HG03520 (cell line): ENCODE data around the gene DEXI.
"Not testable (repeated sequence)": the region's sequence is repeated elsewhere in the genome, so short reads cannot be mapped to it uniquely, and the experiment has no call there.

Experiments used
- ATAC-seq: cut with Tn5 transposase; IDR thresholded peaks from one replicate; pipeline ENCODE4 v1.9.1; 2021; ENCODE audit warnings: mild to moderate bottlenecking, moderate library complexity; ENCODE audit not compliant: unreplicated experiment

Gene DEXI

DNA sequence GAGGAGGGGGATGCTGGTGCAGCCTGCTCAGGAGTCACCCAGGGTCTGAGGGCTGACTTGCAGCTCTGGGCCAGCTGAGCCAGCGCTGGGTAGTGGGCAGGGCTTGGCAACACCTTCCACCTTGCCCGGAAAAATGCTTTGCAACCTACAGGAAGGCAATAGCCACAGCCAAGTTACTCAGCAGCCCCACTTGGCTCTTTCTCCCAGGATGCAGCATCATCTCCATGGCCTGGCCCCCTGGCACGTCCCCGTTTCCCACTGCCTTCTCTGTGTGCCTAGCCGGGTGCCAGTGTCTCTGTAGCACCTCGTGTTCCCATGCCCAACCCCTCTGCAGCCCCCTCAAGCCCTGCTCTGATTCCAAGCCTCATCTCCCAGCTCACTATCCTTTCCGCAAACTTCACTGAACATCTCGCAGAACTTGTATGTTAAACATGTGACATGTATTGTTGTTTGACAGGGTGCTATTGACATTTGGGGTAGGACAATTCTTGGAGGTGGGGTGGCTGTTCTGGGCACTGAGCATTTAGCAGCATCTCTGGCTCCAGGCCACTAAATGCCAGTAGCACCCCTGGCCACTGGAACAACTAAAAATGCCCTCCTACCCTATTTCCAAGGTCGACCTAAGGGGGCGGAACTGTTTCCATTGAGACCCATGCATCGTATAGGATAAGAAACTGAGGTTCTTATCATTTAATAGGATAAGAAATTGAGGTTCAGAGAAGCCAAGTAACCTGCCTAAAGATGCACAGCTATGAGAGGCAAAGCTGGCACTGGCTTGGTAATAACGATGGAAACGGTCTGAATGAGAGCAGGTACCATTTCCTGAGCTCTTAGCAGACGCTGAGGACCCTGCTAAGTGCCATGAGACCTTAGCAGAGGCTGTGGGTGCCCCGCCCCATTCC is 12.2 kb downstream of the DEXI start:
- ATAC-seq: no peak

DNA sequence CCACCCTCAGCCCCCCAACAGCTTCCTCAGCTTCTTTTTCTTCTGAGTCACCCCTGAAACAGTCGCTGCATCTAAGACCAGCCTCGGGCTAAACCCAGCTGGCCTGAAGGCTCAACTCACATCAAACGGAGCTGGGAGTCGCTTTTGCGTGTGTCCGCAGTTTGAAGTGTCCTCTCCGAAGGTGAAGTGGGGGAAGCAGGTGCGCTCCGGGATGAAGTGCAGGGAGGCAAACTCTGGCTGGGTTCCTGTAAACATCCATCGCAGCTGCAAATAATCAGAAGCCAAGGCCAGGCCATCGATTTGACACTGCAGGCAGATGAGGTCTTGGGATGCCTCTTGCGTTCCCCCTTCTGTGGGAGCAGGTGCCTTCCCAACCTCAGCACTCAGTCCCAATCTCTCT is 13.2 kb downstream of the DEXI start:
- ATAC-seq: not testable (repeated sequence)

DNA sequence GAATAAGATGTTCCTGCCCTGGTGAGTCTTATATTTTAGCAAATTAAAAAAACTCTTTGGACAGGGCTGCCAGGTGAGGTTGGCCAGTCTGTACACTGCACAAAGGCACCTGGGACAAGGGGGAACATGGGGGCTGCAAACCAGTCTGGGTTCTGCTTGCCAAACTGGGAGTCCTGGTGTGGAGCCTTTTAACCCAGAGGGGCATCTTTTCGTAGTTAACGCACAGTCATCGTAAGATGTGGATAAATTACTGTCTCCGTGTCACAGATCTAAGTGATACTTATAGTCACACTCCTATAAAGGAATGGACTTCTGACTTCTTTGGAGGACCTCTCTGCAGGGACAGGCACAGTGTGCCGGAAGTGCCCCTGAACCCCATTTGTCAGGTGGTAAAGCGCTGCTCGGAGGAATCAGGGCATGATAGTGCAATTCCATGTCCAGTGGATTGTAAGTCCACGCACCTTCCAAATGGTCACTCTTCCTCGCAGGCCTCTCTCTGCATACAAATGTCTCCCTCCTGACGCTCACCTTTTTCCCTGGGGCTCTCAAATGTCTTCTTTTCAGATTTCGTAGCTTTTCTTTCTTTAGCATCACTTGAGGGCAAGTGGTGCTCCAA is 14.7 kb downstream of the DEXI start:
- ATAC-seq: no peak

DNA sequence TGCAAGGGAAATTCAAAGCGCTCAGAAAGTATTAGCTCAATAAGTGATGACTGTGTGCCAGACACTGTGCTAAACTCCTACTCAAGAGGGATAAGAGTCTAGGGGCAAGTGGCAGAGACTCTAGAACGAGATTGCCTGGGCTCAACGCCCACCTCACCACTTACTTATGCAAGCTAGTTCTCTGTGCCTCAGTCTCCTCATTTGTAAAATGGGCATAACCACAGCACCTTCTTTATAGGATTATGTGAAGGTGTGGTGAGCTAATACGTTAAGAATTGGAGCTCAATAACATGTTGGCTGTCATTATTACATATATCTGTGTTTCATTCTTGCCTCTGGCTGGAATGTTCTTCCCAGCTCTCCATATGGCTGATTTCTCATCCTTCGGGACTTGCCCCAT is 15.4 kb downstream of the DEXI start:
- ATAC-seq: no peak

DNA sequence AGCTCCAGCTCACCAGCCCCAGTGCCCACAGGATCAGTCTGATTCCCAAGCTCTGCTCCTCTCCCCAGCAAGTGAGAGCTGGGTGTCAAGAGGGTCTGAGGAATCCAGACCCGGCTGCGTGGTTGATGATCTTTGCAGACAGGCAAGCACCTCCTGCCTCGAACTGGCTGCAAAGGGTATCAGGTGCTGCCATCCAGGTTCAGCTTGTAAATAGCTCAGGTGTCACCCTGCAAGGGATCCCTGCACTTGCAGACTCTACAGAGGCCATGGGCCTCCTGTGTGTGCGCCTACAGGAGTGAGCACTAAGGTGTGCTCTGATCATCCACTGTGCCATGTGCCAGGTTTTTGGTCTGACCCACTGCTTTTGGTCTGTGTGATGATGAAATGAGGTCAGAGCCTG is 16.2 kb downstream of the DEXI start:
- no peak for ATAC-seq

DNA sequence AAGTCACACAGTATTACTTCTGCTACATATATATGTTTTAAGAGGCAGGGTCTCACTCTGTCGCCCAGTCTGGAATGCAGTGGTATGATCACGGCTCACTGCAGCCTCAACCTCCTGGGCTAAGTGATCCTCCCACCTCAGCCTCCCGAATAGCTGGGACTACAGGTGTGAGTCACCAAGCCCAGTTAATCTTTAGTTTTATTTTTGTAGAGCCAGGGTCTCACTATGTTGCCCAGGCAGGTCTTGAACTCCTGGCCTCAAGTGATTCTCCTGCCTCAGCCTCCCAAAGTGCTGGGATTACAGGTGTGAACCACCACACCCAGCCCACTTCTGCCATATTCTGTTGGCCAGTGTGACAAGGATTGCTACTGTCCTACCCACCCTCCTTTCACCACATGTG is 17.0 kb downstream of the DEXI start:
- ATAC-seq: not testable (repeated sequence)

DNA sequence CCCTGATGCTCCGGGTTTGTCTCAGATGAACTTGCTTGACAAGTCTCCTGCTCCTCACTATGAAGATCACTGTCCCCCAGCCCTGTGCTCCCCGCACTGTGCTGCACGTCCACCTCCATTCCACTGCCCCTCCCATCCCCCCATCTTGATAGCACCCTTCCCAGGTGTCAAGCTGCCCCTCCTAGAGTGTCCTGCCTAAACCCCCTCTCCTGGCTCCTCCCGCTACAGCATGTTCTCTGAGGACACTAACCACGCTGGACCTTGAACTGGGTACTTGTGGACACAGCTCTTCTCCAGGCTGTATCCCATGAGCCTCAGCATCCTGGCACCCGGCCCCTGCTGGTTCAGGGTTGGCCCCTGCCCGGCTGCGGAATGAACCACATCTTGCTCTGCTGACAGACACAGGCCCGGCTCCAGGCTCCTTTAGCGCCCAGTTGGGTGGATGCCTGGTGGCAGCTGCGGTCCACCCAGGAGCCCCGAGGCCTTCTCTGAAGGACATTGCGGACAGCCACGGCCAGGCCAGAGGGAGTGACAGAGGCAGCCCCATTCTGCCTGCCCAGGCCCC is 18.5 kb downstream of the DEXI start:
- no peak for ATAC-seq

DNA sequence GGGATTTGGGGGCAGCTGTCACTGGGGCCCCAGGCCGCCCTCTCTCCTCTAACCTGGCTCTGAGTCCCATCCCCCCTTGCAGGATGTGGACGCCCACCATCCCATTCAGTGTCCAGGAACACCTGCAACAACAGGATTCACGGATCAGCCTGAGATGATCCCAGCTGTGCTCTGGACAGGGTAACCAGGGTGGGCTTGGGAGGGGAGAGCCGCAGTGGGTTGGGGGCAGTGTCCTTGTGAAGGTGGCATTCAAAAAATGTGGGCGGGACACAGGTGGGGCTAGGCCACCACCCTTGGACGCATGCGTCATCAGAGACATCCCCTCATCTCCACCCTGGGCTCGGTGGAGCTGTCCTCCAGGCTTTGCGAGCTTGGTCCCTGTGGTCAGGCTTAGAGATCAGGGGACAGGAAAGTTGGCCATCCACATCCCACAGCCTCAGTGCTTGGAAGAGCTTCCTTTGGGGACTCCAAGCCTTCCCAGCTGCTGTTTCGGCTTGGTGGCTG is 19.1 kb downstream of the DEXI start:
- no peak for ATAC-seq

DNA sequence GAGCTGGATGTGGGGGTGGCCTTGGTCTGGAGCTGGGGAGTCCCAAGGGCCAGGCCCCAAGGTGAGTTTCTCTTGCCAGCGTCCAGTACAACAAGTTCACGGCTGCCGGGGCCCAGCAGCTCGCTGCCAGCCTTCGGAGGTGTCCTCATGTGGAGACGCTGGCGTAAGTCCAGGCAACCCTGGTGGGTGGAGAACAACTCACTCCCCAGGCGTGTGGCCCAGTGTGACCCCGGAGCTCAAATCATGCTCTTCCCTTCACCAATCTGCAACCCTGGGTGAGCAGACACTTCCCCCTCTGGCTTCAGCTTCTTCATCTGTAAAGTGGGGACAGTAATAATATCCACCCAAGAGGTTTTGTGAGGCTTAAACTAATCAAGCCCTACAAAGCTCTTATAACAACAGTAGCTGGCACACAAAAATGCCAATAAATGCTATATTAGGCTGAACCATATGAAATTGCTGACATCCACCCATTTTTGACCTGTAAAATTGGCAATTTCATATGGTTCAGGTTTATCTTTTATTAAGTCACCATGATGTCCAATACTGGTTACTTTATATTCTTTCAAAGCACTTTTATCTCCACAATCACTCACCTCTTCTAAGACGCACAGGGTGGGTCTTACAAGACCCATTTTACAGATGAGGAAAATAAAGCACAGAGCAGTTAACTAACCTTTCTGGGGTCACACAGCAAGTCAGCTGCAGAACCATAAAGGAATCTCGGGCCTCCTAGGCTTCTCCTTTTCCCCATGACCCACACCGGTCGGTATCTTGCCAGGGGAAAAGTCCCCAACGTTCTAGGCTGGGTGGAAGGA is 19.7 kb downstream of the DEXI start:
- no peak for ATAC-seq

DNA sequence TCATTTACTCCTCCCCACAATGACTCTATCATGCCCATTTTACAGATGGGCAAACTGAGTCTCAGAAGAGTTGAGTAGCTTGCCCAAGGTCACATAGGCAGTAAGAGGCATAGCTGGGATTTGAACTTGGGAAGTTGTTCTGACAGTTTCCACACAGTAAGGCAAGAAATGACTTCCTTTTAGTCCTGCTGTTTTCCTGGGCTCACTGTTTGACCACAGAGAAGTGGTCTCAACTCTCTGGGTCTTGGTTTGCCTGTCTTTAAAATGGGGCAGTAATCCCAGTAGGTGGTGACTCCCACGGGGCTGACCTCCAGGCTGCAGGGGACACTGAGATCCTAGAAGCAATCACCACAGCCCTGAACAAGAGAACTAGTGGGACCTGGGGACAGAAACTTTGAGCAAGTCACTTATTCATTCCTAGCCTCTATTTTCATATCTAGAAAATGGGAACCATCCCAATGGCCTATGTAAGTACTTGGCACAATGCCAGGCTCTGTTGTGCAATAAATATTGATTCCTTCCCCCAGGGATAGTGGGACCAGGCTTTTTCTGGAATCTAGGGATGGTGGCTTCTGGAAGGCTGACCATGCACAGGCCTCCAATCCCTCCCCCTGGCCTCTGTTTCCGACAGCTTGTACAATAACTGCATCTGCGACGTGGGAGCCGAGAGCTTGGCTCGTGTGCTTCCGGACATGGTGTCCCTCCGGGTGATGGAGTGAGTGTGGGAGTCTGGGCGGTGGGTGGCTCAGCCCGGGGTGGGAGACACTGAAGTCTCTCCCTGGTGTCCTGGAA is 20.5 kb downstream of the DEXI start:
- no peak for ATAC-seq

DNA sequence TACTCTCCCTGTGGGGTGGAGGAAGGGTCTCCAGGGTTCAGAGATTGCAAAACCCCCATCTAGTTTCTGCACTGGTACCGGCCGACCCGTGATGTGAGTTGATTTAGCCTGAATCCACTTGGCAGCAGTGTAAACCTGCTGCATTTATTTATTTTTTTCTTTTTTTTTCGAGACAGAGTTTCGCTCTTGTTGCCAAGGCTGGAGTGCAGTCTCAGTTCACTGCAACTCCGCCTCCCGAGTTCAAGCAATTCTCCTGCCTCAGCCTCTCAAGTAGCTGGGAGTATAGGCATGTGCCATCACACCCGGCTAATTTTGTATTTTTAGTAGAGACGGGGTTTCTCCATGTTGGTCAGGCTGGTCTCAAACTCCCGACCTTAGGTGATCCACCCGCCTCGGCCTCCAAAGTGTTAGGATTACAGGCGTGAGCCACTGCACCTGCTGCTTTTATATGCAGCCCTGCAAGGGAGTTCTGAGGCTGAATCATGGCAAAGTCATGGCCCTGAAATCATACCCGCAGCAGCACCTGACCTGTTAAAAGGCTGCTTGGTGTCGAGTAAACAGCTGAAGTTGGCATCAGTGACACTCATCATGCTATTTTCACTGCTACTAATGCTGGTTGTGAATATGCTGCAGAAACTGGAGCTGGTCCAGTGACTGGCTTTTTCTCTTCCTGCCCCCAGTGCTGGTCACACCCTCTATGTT is 21.4 kb downstream of the DEXI start:
- ATAC-seq: no peak

DNA sequence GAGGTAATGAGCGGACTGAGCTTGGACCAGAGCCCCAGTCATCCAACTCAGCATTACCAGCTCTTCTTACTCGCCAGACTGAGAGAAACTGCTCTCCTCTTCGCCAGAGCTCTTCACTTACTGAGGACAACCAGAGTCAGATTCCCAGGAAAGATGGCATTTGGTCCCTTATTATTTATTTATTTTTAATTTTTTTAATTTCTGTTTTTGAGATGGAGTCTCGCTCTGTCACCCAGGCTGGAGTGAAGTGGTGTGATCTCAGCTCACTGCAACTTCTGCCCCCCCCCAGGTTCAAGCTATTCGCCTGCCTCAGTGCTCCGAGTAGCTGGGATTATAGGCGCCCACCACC is 23.3 kb downstream of the DEXI start:
- no peak for ATAC-seq

DNA sequence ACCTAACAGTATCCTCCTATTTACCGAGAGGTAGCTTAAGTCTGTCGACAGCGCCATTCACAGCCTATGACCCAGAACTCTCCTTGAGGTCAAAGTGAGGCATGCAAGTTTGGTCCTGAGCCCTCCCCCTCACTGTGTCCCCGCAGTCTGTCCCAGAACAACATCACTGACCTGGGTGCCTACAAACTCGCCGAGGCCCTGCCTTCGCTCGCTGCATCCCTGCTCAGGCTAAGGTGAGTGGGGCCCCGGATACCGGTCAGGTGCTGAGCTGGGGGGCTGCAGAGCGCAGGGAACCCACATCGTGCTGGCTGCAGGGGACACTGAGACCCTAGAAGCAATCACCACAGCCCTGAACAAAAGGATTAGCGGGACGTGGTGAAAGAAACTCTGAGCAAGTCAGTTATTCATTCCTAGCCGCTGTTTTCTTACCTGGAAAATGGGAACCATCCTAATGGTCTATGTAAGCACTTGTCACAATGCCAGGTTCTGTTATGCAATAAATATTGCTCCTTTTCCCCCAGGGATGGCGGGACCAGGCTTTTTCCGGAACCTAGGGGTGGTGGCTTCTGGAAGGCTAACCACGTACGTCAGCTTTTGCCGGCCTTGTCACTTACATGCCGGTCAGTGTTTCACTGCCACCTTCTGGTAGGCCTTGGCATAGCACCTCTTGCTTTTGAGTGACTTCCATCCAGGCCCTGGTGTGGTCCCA is 23.8 kb downstream of the DEXI start:
- ATAC-seq: no peak

DNA sequence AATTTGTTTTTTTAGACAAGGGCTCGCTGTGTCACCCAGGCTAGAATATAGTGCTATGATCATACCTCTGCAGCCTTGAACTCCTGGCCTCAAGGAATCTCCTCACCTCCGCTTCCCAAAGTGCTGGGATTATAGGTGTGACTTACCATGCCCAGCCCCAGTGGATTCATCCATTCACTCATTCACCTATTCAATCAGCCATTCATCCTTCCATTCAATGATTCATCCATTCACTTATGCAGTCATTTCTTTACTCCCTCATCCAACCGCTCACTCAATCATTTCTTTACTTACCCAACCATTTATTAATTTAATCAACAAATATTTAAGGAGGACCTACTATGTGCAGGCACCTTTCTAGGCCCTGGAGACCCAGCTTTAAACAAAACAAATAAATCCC is 25.7 kb downstream of the DEXI start:
- ATAC-seq: no peak

DNA sequence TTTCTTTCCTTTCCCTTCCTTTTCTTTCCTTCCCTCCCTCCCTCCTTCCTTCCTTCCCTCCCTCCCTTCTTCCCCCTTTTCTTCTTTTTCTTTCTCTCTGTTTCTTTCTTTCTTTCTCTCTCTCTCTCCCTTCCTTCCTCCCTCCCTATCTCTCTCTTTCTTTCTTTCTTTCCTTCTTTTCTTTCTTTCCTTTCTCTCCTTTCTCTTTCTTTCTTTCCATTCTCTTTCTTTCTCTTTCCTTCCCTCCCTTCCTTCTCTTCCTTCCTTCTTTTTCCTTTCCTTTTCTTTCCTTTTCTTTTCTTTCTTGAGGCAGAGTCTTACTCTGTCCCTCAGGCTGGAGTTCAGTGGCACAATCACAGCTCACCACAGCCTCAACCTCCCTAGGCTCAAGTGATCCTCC is 31.0 kb downstream of the DEXI start:
- ATAC-seq: no peak

DNA sequence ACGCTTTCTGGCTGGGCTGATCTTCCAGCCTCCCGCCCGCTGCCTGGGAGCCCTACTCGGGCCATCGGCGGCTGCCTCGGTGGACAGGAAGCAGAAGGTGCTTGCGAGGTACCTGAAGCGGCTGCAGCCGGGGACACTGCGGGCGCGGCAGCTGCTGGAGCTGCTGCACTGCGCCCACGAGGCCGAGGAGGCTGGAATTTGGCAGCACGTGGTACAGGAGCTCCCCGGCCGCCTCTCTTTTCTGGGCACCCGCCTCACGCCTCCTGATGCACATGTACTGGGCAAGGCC is 34.6 kb downstream of the DEXI start:
- ATAC-seq: no peak

DNA sequence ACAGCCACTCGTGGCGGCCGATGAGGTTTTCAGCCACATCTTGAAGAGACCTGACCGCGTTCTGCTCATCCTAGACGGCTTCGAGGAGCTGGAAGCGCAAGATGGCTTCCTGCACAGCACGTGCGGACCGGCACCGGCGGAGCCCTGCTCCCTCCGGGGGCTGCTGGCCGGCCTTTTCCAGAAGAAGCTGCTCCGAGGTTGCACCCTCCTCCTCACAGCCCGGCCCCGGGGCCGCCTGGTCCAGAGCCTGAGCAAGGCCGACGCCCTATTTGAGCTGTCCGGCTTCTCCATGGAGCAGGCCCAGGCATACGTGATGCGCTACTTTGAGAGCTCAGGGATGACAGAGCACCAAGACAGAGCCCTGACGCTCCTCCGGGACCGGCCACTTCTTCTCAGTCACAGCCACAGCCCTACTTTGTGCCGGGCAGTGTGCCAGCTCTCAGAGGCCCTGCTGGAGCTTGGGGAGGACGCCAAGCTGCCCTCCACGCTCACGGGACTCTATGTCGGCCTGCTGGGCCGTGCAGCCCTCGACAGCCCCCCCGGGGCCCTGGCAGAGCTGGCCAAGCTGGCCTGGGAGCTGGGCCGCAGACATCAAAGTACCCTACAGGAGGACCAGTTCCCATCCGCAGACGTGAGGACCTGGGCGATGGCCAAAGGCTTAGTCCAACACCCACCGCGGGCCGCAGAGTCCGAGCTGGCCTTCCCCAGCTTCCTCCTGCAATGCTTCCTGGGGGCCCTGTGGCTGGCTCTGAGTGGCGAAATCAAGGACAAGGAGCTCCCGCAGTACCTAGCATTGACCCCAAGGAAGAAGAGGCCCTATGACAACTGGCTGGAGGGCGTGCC is 35.1 kb downstream of the DEXI start:
- no peak for ATAC-seq

DNA sequence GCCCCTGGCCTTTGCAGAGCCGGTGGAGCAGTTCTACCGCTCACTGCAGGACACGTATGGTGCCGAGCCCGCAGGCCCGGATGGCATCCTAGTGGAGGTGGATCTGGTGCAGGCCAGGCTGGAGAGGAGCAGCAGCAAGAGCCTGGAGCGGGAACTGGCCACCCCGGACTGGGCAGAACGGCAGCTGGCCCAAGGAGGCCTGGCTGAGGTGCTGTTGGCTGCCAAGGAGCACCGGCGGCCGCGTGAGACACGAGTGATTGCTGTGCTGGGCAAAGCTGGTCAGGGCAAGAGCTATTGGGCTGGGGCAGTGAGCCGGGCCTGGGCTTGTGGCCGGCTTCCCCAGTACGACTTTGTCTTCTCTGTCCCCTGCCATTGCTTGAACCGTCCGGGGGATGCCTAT is 35.8 kb downstream of the DEXI start:
- ATAC-seq: no peak

DNA sequence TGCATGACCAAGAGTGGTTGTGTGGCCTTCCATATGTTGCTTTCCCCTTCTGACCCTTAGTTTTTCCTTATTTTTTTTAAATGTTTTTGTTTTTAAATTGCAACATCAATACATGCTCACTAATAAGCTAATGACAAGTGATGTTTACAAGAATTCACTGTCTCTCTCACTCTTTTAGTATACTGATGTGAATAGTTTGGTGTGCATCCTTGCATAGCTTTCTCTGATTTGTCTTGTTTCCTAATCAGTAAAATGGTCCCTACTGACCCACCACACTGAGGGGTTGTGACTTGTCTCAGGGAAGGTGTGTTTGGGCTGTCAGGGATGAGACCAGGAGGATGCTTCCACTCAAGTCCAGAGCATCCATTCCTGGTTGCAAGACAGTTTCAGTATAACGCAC is 39.3 kb downstream of the DEXI start:
- ATAC-seq: no peak
